Brain microvascular endothelial cell (primary cell): ENCODE results near the gene BDKRB1.

Experiments used
- DNase-seq: peaks from one replicate; pipeline ENCODE4 v3.0.0-alpha.2; 2020
- H3K27ac ChIP-seq: fragments of 250-450 bp; sonication (Bioruptor Pico); 2 replicates; pipeline ENCODE4 v1.5.1; 2020; ENCODE audit warnings: mild to moderate bottlenecking, moderate library complexity
- H3K27me3 ChIP-seq: fragments of 250-450 bp; sonication (Bioruptor Pico); replicated peaks from 2 replicates; pipeline ENCODE4 v1.5.1; 2020; ENCODE audit warnings: mild to moderate bottlenecking
- H3K36me3 ChIP-seq: fragments of 250-450 bp; sonication (Bioruptor Pico); replicated peaks from 2 replicates; pipeline ENCODE4 v1.5.1; 2020; ENCODE audit warnings: mild to moderate bottlenecking
- H3K4me3 ChIP-seq: 2 replicates; pipeline ENCODE4 v1.5.1; 2011; ENCODE audit warnings: low read depth, mild to moderate bottlenecking, control low read depth, low read length, moderate library complexity
- in situ Hi-C: cut with HindIII; loops from 2 replicates; pipeline ENCODE4 v1.10.0; 2017; ENCODE audit warnings: low sequenced_read_pairs, low pct_ligation_motif_present
- TF ChIP-seq, protein P1 (sequence below): IDR thresholded peaks from 2 replicates; pipeline ENCODE4 v1.5.1; 2011; ENCODE audit warnings: low read depth, mild to moderate bottlenecking, moderate library complexity, low read length, control low read depth, inconsistent platforms; ENCODE audit errors: missing control alignments

The BDKRB1 gene

DNA sequence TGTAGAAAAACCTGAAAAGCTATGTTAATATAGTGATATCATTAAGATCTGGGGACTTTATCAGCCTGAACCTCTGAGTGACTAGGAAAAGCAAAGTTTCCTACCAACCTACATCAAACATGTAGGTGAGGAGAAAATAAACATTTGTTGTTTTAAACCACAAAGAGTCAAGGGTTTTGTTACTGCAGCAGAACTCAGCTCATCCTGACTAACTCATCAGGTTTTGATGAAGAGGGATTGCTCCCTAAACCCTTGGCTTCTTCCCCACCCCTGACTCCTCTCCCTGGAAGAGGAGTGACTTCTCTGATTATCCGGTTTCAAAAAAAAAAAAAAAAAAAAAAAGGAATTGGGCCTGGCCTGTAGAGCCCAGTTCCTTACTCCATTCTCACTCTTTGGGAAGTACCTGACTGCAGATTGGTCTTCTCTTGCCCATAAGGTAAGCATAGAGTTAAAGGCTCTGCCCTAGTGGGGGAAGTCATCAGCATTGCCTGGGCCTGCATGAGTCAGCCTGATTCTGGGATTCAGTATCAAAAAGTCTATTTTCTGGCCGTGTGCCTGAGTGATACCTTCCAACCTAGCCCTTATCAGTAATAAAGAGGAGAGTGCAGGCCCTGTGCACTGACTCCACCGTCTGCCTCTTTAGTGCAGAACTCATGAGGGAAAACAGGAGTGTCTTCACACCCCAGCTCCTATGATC is 16.9 kb downstream of the BDKRB1 start:
- no peaks in the 10 kb centered on the region for H3K27me3 ChIP-seq
- TF ChIP-seq, protein P1, sequence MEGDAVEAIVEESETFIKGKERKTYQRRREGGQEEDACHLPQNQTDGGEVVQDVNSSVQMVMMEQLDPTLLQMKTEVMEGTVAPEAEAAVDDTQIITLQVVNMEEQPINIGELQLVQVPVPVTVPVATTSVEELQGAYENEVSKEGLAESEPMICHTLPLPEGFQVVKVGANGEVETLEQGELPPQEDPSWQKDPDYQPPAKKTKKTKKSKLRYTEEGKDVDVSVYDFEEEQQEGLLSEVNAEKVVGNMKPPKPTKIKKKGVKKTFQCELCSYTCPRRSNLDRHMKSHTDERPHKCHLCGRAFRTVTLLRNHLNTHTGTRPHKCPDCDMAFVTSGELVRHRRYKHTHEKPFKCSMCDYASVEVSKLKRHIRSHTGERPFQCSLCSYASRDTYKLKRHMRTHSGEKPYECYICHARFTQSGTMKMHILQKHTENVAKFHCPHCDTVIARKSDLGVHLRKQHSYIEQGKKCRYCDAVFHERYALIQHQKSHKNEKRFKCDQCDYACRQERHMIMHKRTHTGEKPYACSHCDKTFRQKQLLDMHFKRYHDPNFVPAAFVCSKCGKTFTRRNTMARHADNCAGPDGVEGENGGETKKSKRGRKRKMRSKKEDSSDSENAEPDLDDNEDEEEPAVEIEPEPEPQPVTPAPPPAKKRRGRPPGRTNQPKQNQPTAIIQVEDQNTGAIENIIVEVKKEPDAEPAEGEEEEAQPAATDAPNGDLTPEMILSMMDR = no peak
- in situ Hi-C loops = no loop called here
- DNase-seq = no peak
- H3K4me3 ChIP-seq = no peak overlapping the region
- H3K27ac ChIP-seq = no peak overlapping the region
- no peaks in the 10 kb centered on the region for H3K36me3 ChIP-seq

DNA sequence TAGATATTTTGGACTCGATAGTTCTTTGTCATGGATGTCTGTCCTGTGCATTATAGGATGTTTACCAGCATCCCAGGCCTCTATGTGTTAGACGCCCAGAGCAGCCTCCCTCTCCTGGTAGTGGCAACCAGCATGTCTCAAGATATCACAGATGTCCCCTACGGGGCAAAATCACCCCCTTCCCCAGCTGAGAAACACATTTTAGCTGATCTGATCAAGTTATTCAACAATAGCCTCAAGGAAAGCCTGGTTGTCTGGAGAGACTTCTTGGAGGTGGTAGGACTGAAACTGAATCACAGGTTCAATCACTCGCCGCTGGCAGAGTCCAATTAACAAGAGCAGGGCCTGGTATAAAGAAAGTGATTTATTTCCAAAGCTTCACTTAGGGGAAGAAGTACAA is 17.6 kb downstream of the BDKRB1 start:
- Histone ChIP-seq H3K27me3 (no peaks in the 10 kb centered on the region), H3K4me3 (no peak overlapping the region), H3K36me3 (no peaks in the 10 kb centered on the region), H3K27ac (no peak overlapping the region)
- no peak for DNase-seq
- in situ Hi-C loops = no loop called here
- TF ChIP-seq, protein P1 = no peak

DNA sequence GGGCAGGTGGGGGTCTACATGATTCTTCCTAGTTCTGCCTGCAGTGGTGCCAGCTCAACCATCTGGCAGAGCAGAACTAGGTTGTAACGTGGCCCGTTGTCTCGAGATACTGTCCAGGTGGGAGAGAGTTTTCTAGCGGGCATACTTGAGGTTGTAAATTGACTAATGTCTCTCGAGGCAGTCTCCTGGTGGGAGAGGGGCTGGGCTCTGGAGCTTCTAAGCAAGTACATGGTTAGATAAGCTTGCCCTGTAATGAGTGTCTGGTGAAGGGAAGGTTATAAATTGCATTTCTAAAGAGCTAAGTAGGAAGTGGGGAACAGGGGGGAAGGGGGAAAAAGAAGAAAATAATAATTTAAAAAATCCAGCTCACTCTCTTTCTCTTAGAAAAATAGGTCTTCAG is 18.1 kb downstream of the BDKRB1 start:
- H3K27ac ChIP-seq = no peak overlapping the region
- in situ Hi-C loops = no loop called here
- no peak overlapping the region for H3K4me3 ChIP-seq
- no peaks in the 10 kb centered on the region for H3K27me3 ChIP-seq
- TF ChIP-seq, protein P1 = no peak
- DNase-seq = no peak
- no peaks in the 10 kb centered on the region for H3K36me3 ChIP-seq

DNA sequence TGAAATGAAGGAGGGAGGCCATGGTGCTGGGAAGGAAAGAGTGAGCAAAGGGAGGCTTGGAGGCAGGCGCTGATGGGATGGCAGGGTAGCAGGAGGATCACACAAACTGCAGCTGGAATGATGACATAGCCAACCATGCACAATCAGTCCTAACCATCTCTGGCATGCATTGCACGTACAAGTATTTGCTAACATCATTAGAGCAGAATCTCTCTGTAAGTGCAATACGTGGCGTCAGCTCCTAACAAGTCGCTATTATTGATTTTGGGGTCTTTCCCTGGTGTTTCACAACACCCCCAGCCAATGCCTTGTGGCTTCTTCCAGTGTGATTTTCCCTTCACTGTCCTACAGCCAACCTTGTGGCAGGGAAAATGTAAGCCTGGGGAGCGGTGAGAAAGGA is 18.5 kb downstream of the BDKRB1 start:
- TF ChIP-seq, protein P1 = no peak
- in situ Hi-C loops = no loop called here
- Histone ChIP-seq H3K36me3 (no peaks in the 10 kb centered on the region), H3K4me3 (no peak overlapping the region), H3K27me3 (no peaks in the 10 kb centered on the region), H3K27ac (no peak overlapping the region)
- DNase-seq = no peak

DNA sequence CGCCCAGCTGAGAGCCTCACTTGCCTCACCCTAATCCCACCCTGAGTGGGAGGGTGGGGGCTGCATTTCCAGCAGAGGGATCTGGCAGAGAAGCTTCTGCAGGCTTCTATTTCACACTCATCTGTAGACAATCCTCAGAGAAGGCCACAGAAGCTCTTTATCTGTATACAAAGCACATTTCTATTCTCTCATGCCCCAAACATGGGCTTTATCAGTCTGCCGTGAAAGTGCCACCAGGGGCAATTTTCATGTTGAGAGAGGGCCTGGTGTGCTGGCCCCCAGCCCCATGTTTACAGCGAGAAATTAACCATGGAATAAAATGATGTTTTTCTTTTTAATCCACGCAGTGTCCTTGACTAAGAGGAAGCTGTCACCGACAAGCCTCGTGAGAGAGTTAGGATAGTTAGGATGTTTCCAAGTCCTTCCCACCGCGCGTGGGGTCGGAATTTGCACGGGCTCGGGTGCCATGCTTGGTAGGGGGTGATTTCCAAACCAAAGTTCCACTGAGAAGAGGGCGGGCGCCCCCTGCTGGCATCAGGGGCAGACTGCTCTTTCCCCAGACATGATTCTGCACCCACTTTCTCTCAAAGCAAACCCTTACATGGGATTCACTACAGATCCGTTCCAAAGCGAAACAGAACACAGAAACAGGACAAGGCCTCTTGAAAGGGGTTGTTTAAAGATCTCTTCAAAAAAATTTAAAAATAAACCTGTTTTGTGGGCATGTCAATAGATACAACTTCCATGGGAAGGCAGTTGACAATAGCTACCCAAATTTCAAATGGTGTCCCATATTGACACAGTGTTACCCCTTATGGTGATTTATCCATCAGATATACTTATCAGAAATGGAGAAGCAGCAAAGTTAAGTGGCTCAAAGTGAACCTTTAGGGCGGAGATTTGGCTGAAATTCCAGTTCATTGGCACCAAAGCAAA is 19.4 kb downstream of the BDKRB1 start:
- H3K36me3 ChIP-seq = no peaks in the 10 kb centered on the region
- in situ Hi-C loops = no loop called here
- peak; percentile 61 for DNase-seq
- no peaks in the 10 kb centered on the region for H3K27me3 ChIP-seq
- no peak overlapping the region for H3K4me3 ChIP-seq
- TF ChIP-seq, protein P1 = peak; percentile 99
- no peak overlapping the region for H3K27ac ChIP-seq
